HUES6 (cell line): ENCODE data around the gene LITAFD.

ENCODE experiments used
- H3K27ac ChIP-seq: 2 replicates; pipeline ENCODE4 v1.7.0; 2013; ENCODE audit warnings: low read depth, mild to moderate bottlenecking, low read length, inconsistent platforms
- H3K27me3 ChIP-seq: 2 replicates; pipeline ENCODE4 v1.6.1; 2013; ENCODE audit warnings: low read length; ENCODE audit not compliant: control insufficient read depth, insufficient read depth
- H3K36me3 ChIP-seq: 2 replicates; pipeline ENCODE4 v1.6.1; 2013; ENCODE audit warnings: low read length; ENCODE audit not compliant: control insufficient read depth, insufficient read depth
- H3K4me1 ChIP-seq: 2 replicates; pipeline ENCODE4 v1.6.1; 2013; ENCODE audit warnings: low read length; ENCODE audit not compliant: control insufficient read depth, insufficient read depth
- H3K4me3 ChIP-seq: 2 replicates; pipeline ENCODE4 v1.5.1; 2013; ENCODE audit warnings: low read depth, low read length
- H3K9ac ChIP-seq: one replicate; pipeline ENCODE4 v1.6.1; 2013; ENCODE audit warnings: mild to moderate bottlenecking, low read length
- H3K9me3 ChIP-seq: 2 replicates; pipeline ENCODE4 v1.6.1; 2013; ENCODE audit warnings: low read depth, low read length; ENCODE audit not compliant: control insufficient read depth, insufficient read depth

Gene LITAFD

GRCh38 chr16:8888951-8889892 is 7.1 kb downstream of the LITAFD start:
- Histone ChIP-seq H3K9me3 (no peaks in the 10 kb centered on the region), H3K4me3 (no peak overlapping the region), H3K36me3 (peaks cover 63% of the 10 kb centered on the region), H3K9ac (no peak overlapping the region), H3K27me3 (no peaks in the 10 kb centered on the region), H3K4me1 (peaks cover 20% of the 10 kb centered on the region), H3K27ac (no peak overlapping the region)

GRCh38 chr16:8889893-8890548 is 7.9 kb downstream of the LITAFD start:
- H3K4me3 ChIP-seq, result no peak overlapping the region
- H3K9ac ChIP-seq, result no peak overlapping the region
- peaks cover 71% of the 10 kb centered on the region for H3K36me3 ChIP-seq
- peaks cover 12% of the 10 kb centered on the region for H3K4me1 ChIP-seq
- H3K9me3 ChIP-seq, result no peaks in the 10 kb centered on the region
- no peaks in the 10 kb centered on the region for H3K27me3 ChIP-seq
- H3K27ac ChIP-seq, result no peak overlapping the region

- H3K9ac ChIP-seq, result no peak overlapping the region
- H3K36me3 ChIP-seq, result peaks cover 76% of the 10 kb centered on the region
- peaks cover 12% of the 10 kb centered on the region for H3K4me1 ChIP-seq
- no peaks in the 10 kb centered on the region for H3K9me3 ChIP-seq
- no peaks in the 10 kb centered on the region for H3K27me3 ChIP-seq
- no peak overlapping the region for H3K4me3 ChIP-seq
- H3K27ac ChIP-seq, result no peak overlapping the region
Observed at GRCh38 chr16:8890549-8890921, 8.4 kb downstream of the LITAFD start.

- Histone ChIP-seq H3K4me1 (no peaks in the 10 kb centered on the region), H3K4me3 (no peak overlapping the region), H3K9me3 (no peaks in the 10 kb centered on the region), H3K27ac (no peak overlapping the region), H3K36me3 (peaks cover 90% of the 10 kb centered on the region), H3K27me3 (no peaks in the 10 kb centered on the region), H3K9ac (no peak overlapping the region)
Observed at GRCh38 chr16:8892101-8892575, 10.0 kb downstream of the LITAFD start.

- H3K4me3 ChIP-seq, result no peak overlapping the region
- H3K4me1 ChIP-seq, result no peaks in the 10 kb centered on the region
- no peak overlapping the region for H3K27ac ChIP-seq
- H3K27me3 ChIP-seq, result no peaks in the 10 kb centered on the region
- peaks cover 91% of the 10 kb centered on the region for H3K36me3 ChIP-seq
- no peaks in the 10 kb centered on the region for H3K9me3 ChIP-seq
- H3K9ac ChIP-seq, result no peak overlapping the region
Observed at GRCh38 chr16:8893426-8893825, 11.3 kb downstream of the LITAFD start.

- H3K9me3 ChIP-seq, result no peaks in the 10 kb centered on the region
- H3K9ac ChIP-seq, result no peak overlapping the region
- no peaks in the 10 kb centered on the region for H3K4me1 ChIP-seq
- H3K27me3 ChIP-seq, result no peaks in the 10 kb centered on the region
- H3K36me3 ChIP-seq, result peaks cover 98% of the 10 kb centered on the region
- H3K27ac ChIP-seq, result no peak overlapping the region
- no peak overlapping the region for H3K4me3 ChIP-seq
Observed at GRCh38 chr16:8893976-8894690, 12.0 kb downstream of the LITAFD start.

GRCh38 chr16:8894736-8895334 is 12.7 kb downstream of the LITAFD start:
- Histone ChIP-seq H3K4me3 (no peak overlapping the region), H3K9ac (no peak overlapping the region), H3K27me3 (no peaks in the 10 kb centered on the region), H3K9me3 (no peaks in the 10 kb centered on the region), H3K4me1 (no peaks in the 10 kb centered on the region), H3K36me3 (peaks cover 98% of the 10 kb centered on the region), H3K27ac (no peak overlapping the region)

GRCh38 chr16:8898660-8899318 is 16.6 kb downstream of the LITAFD start:
- no peak overlapping the region for H3K27ac ChIP-seq
- no peaks in the 10 kb centered on the region for H3K4me1 ChIP-seq
- peaks cover 98% of the 10 kb centered on the region for H3K36me3 ChIP-seq
- H3K27me3 ChIP-seq, result no peaks in the 10 kb centered on the region
- H3K9me3 ChIP-seq, result no peaks in the 10 kb centered on the region
- no peak overlapping the region for H3K4me3 ChIP-seq
- H3K9ac ChIP-seq, result no peak overlapping the region

GRCh38 chr16:8899709-8900317 is 17.7 kb downstream of the LITAFD start:
- Histone ChIP-seq H3K4me1 (no peaks in the 10 kb centered on the region), H3K27ac (no peak overlapping the region), H3K27me3 (no peaks in the 10 kb centered on the region), H3K4me3 (no peak overlapping the region), H3K9ac (no peak overlapping the region), H3K36me3 (peaks cover 95% of the 10 kb centered on the region), H3K9me3 (no peaks in the 10 kb centered on the region)

- Histone ChIP-seq H3K27me3 (no peaks in the 10 kb centered on the region), H3K27ac (no peak overlapping the region), H3K9me3 (no peaks in the 10 kb centered on the region), H3K4me1 (no peaks in the 10 kb centered on the region), H3K36me3 (peaks cover 95% of the 10 kb centered on the region), H3K4me3 (no peak overlapping the region), H3K9ac (no peak overlapping the region)
Observed at GRCh38 chr16:8900343-8900742, 18.2 kb downstream of the LITAFD start.
